GM12878 (cell line): ENCODE results near the gene PRKCQ. TPM values are rescaled to one million over a fixed set of nuclear protein-coding genes. Genes with fewer than 3 reads are reported as not detected.

Source experiments
- ATAC-seq: fragments of 200-7000 bp; cut with Tn5 transposase; 3 replicates; pipeline ENCODE4 v1.9.1; 2020; ENCODE audit warnings: mild to moderate bottlenecking, moderate library complexity
- BruUV-seq: library from RNA; stranded (reverse); fragments of 400-500 nt; replicated peaks from 2 replicates; lab custom pipeline; 2021; lab: Mats Ljungman, UMichigan
- CTCF ChIA-PET: fragments of 300-600 bp; sonication (Branson Sonifier 250); formaldehyde crosslinking; extraction: SDS; loops from one replicate; lab custom pipeline; 2021; ENCODE audit warnings: inconsistent platforms; lab: Yijun Ruan, JAX
- POLR2A ChIA-PET: fragments of 350-600 bp; formaldehyde crosslinking; extraction: SDS; loops from one replicate; lab custom pipeline; 2021; ENCODE audit warnings: inconsistent platforms; lab: Charles Lee
- RAD21 ChIA-PET: fragments of 300-600 bp; sonication (Branson Sonifier 250); formaldehyde crosslinking; loops from one replicate; lab custom pipeline; 2023; ENCODE audit warnings: antibody characterized with exemption; ENCODE audit not compliant: unreplicated experiment; lab: Charles Lee
- SMC1A ChIA-PET: fragments of 300-600 bp; sonication (Branson Sonifier 250); formaldehyde crosslinking; loops from one replicate; lab custom pipeline; 2023; ENCODE audit not compliant: unreplicated experiment, uncharacterized antibody; lab: Charles Lee
- DNase-seq: peaks from one replicate; pipeline ENCODE4 v3.0.0-alpha.2; 2011; ENCODE audit warnings: low read depth, low spot score
- FAIRE-seq: peaks from 3 replicates; lab custom pipeline; 2011; peaks lifted over from hg19 to GRCh38; lab: Jason Lieb, UNC
- H2AFZ ChIP-seq: 2 replicates; pipeline ENCODE4 v1.6.0; 2011; ENCODE audit warnings: low read depth, low read length, control low read depth; ENCODE audit not compliant: control insufficient read depth
- H3K27ac ChIP-seq: 2 replicates; pipeline ENCODE4 v1.5.1; 2011; ENCODE audit warnings: control low read depth; ENCODE audit not compliant: control insufficient read depth, insufficient read depth
- H3K27me3 ChIP-seq, 2 experiments: replicated peaks in 1 of 2; 2 replicates each; pipeline versions ENCODE4 v1.6.0 to v1.6.1; 2011; ENCODE audit warnings: low read length in 1 of 2; ENCODE audit not compliant: control insufficient read depth in 2 of 2, insufficient read depth in 2 of 2
- H3K36me3 ChIP-seq, 2 experiments: 2 replicates each; pipeline ENCODE4 v1.5.1; 2011; ENCODE audit warnings: low read length in 1 of 2; ENCODE audit not compliant: control insufficient read depth in 2 of 2, insufficient read depth in 2 of 2
- H3K4me1 ChIP-seq: 2 replicates; pipeline ENCODE4 v1.6.1; 2011; ENCODE audit warnings: mild to moderate bottlenecking, low read length, moderate library complexity, mixed read lengths; ENCODE audit not compliant: control insufficient read depth, insufficient read depth
- H3K4me2 ChIP-seq: 2 replicates; pipeline ENCODE4 v1.6.0; 2011; ENCODE audit warnings: control low read depth; ENCODE audit not compliant: control insufficient read depth, insufficient read depth
- H3K4me3 ChIP-seq: fragments of 200-600 bp; sonication (generic); 2 replicates; pipeline ENCODE4 v1.5.1; 2016
- H3K79me2 ChIP-seq: 2 replicates; pipeline ENCODE4 v1.6.0; 2011; ENCODE audit warnings: low read length; ENCODE audit not compliant: control insufficient read depth, insufficient read depth
- H3K9ac ChIP-seq: 2 replicates; pipeline ENCODE4 v1.8.0; 2011; ENCODE audit warnings: low read length, control low read depth, mixed read lengths; ENCODE audit not compliant: control insufficient read depth, insufficient read depth
- H3K9me3 ChIP-seq: replicated peaks from 3 replicates; pipeline ENCODE4 v1.5.1; 2011; ENCODE audit warnings: mild to moderate bottlenecking, low read length; ENCODE audit not compliant: control insufficient read depth, insufficient read depth
- H4K20me1 ChIP-seq: 2 replicates; pipeline ENCODE4 v1.6.0; 2011; ENCODE audit not compliant: control insufficient read depth, insufficient read depth
- NR2F1 ChIP-seq: fragments of 450-650 bp; conservative IDR thresholded peaks from 2 replicates; pipeline ENCODE4 v1.6.1; 2017; ENCODE audit warnings: mild to moderate bottlenecking
- ZNF217 ChIP-seq: fragments of 450-650 bp; IDR thresholded peaks from 2 replicates; pipeline ENCODE4 v1.6.1; 2017; ENCODE audit warnings: antibody characterized with exemption, mild to moderate bottlenecking
- WGBS: methylation state at CpG from one replicate; pipeline ENCODE4 v1.1.6; 2016; ENCODE audit warnings: low lambda C conversion rate; ENCODE audit not compliant: insufficient replicate concordance, insufficient coverage; ENCODE audit errors: missing lambda C conversion rate; 5-methylcytosine and 5-hydroxymethylcytosine counted together
- in situ Hi-C: fragments of 300-500 bp; cut with MboI; formaldehyde crosslinking; loops from 9 replicates; pipeline ENCODE4 v1.14.3; 2018; ENCODE audit warnings: mixed read lengths
- intact Hi-C: fragments of 100-400 bp; cut with micrococcal nuclease; formaldehyde crosslinking; loops from one replicate; pipeline ENCODE4 v1.14.2; 2022; ENCODE audit not compliant: unreplicated experiment
- polyA plus RNA-seq, 11 experiments: library from polyadenylated mRNA; depleted of rRNA in 4 of 11; unstranded in 6 of 11; stranded (reverse) in 5 of 11; fragments of >200 nt; fragmentation: Nextera tagmentation in 4 of 11; fragmentation: Illumina TruSeq in 1 of 11; extraction: Ambion mirVana in 4 of 11; extraction: Trizol in 1 of 11; gene quantifications; 1 replicate in 1 of 11; 2 replicates in 10 of 11; pipeline versions ENCODE4 v1.2.1 to v1.2.3, GENCODE V29; 2011 to 2016; ENCODE audit warnings: inconsistent platforms in 2 of 11, missing spikeins in 2 of 11, low read depth in 1 of 11
- total RNA-seq, 4 experiments: library from RNA; depleted of rRNA in 3 of 4; stranded (reverse); fragments of >200 nt in 3 of 4; fragmentation: Illumina TruSeq in 1 of 4; extraction: Trizol in 1 of 4; gene quantifications; 2 replicates each; pipeline versions ENCODE4 v1.2.1 to v1.2.3, GENCODE V29; 2013 to 2021
- TF ChIP-seq, protein P1 (sequence below): fragments of 450-650 bp; IDR thresholded peaks from 2 replicates; pipeline ENCODE4 v1.6.1; 2014; ENCODE audit warnings: mild to moderate bottlenecking
- TF ChIP-seq, protein P2 (sequence below), 3 experiments: IDR thresholded peaks in 2 of 3; conservative IDR thresholded peaks in 1 of 3; 2 replicates each; pipeline ENCODE4 v1.5.1; 2011; ENCODE audit warnings: low read depth in 3 of 3, low read length in 3 of 3, mild to moderate bottlenecking in 3 of 3, control low read depth in 2 of 3, moderate library complexity in 2 of 3, inconsistent platforms in 1 of 3, mixed read lengths in 1 of 3; ENCODE audit not compliant: control insufficient read depth in 2 of 3, insufficient read depth in 1 of 3; ENCODE audit errors: extremely low read depth in 1 of 3

PRKCQ gene
- total and polyA plus RNA-seq, 10 of the 15 experiments (the other 5 are each of a cell fraction or from before 2014, with no cell fraction given), result 0.26 to 8.9 (median 0.98) TPM

DNA sequence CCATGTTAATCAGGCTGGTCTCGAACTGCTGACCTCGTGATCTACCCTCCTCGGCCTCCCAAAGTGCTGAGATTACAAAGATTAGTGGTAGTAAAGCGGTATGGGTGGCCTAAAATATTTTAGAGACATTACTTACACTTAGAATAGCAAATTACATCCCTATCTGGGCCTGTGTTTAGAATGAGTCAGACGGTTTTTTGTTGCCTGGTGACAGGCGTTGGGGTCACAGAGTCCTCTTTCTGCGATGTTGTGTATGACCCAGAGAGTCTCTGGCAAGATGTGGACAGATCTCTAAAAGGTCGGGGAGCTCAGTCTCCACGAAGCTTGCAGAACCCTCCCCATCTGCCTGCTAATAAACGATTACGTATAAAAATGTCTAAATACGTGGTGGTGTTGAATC lies 39.6 kb upstream of the PRKCQ start:
- RAD21 ChIA-PET, result no interaction called here
- Histone ChIP-seq H4K20me1 (no peaks in the 10 kb centered on the region), H3K4me2 (no peak overlapping the region), H3K4me3 (no peak overlapping the region), H3K36me3 (no peaks in the 10 kb centered on the region), H3K79me2 (no peaks in the 10 kb centered on the region), H3K4me1 (no peaks in the 10 kb centered on the region), H3K27me3 (no peaks in the 10 kb centered on the region), H3K9me3 (no peaks in the 10 kb centered on the region), H2AFZ (no peak overlapping the region), H3K27ac (no peak overlapping the region), H3K9ac (no peak overlapping the region)
- no peak for DNase-seq
- in situ Hi-C loops (no loop called here), intact Hi-C loops (no loop called here)
- WGBS, result 21% methylated on average over 12 of the region's 12 CpGs
- POLR2A ChIA-PET, result no interaction called here
- no peak for FAIRE-seq
- TF ChIP-seq, protein P1, sequence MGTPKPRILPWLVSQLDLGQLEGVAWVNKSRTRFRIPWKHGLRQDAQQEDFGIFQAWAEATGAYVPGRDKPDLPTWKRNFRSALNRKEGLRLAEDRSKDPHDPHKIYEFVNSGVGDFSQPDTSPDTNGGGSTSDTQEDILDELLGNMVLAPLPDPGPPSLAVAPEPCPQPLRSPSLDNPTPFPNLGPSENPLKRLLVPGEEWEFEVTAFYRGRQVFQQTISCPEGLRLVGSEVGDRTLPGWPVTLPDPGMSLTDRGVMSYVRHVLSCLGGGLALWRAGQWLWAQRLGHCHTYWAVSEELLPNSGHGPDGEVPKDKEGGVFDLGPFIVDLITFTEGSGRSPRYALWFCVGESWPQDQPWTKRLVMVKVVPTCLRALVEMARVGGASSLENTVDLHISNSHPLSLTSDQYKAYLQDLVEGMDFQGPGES, result no peak
- TF ChIP-seq ZNF217 (no peak), NR2F1 (no peak)
- CTCF ChIA-PET, result interaction anchor here (0.8 kb wide), 1 partner anchor 606 kb away, joined by 3 read pairs; no protein-coding TSS in a partner anchor
- SMC1A ChIA-PET, result no interaction called here
- ATAC-seq, result no peak
- no TSS peak for BruUV-seq

DNA sequence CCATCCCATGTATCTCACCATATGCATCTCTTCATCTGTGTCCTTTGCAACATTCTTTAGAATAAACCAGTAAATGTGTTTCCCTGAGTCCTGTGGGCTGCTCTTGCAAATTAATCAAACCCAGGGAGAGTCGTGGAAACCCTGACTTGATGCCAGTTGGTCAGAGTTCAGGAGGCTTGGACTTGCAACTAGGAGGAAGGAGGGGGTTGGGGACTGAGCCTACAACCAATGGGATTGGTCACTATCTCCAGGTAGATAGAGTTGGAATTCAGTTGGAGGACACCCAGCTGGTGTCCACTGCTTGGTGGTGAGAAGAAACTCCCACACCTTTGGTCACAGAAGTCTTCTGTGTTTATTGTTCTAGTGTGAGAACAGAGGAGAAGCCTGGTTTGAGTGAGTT lies 38.3 kb upstream of the PRKCQ start:
- intact Hi-C loops (no loop called here), in situ Hi-C loops (no loop called here)
- DNase-seq (no peak), FAIRE-seq (no peak), ATAC-seq (no peak)
- Histone ChIP-seq H3K27ac (no peak overlapping the region), H3K9me3 (no peaks in the 10 kb centered on the region), H3K79me2 (no peaks in the 10 kb centered on the region), H3K4me2 (no peak overlapping the region), H3K4me3 (no peak overlapping the region), H3K9ac (no peak overlapping the region), H3K4me1 (no peaks in the 10 kb centered on the region), H3K27me3 (no peaks in the 10 kb centered on the region), H3K36me3 (no peaks in the 10 kb centered on the region), H2AFZ (no peak overlapping the region), H4K20me1 (no peaks in the 10 kb centered on the region)
- TF ChIP-seq, protein P2, sequence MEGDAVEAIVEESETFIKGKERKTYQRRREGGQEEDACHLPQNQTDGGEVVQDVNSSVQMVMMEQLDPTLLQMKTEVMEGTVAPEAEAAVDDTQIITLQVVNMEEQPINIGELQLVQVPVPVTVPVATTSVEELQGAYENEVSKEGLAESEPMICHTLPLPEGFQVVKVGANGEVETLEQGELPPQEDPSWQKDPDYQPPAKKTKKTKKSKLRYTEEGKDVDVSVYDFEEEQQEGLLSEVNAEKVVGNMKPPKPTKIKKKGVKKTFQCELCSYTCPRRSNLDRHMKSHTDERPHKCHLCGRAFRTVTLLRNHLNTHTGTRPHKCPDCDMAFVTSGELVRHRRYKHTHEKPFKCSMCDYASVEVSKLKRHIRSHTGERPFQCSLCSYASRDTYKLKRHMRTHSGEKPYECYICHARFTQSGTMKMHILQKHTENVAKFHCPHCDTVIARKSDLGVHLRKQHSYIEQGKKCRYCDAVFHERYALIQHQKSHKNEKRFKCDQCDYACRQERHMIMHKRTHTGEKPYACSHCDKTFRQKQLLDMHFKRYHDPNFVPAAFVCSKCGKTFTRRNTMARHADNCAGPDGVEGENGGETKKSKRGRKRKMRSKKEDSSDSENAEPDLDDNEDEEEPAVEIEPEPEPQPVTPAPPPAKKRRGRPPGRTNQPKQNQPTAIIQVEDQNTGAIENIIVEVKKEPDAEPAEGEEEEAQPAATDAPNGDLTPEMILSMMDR (IDR thresholded peaks at IDR 0.05 in 2 of 3, conservative IDR thresholded peaks at IDR 0.05 in 1 of 3; ENCODE audit: control insufficient read depth in 2 of 3, extremely low read depth in 1 of 3, insufficient read depth in 1 of 3, low read depth in 3 of 3, low read length in 3 of 3), result no peak
- ChIA-PET RAD21 (no interaction called here), POLR2A (no interaction called here), SMC1A (interaction anchor here (0.5 kb wide), 1 partner anchor 568 kb away, joined by 3 read pairs; no protein-coding TSS in a partner anchor), CTCF (no interaction called here)
- WGBS, result 6% methylated on average over 1 of the region's 1 CpG
- BruUV-seq, result no TSS peak
